OCI-LY7 (cell line): ENCODE measurements around the gene NFIX.

ENCODE experiments used
- EZH2phosphoT487 ChIP-seq: fragments of 200-600 bp; sonication (generic); IDR thresholded peaks from 2 replicates; pipeline ENCODE4 v1.6.1; 2018; ENCODE audit warnings: low read depth, borderline replicate concordance, mild to moderate bottlenecking, mixed run types, antibody characterized with exemption, low read length, moderate library complexity, mixed read lengths
- TF ChIP-seq, protein P1 (sequence below): fragments of 200-600 bp; sonication (generic); conservative IDR thresholded peaks from 2 replicates; pipeline ENCODE4 v1.5.1; 2014; ENCODE audit warnings: mild to moderate bottlenecking, antibody characterized with exemption, low read length, moderate library complexity, mixed read lengths

DNA sequence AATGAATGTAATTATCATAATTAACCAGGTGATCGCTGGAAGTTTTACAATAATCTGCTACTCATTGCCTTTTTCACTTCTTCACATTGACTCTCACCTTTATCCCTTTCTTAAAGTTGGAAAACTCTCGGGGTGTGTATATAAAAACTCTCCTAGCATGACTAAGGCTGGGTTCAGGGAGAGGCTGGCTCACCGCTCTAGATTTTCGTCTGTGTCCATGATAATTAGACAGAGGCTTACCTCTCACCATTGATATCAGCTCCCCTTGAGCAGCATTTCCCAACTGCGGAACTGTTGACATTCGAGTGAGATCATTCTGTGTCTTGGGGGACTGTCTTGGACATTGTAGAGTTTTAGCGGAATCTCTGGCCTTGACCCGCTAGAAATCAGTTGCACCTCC, 39.4 kb downstream of the NFIX start:
- TF ChIP-seq, protein P1, sequence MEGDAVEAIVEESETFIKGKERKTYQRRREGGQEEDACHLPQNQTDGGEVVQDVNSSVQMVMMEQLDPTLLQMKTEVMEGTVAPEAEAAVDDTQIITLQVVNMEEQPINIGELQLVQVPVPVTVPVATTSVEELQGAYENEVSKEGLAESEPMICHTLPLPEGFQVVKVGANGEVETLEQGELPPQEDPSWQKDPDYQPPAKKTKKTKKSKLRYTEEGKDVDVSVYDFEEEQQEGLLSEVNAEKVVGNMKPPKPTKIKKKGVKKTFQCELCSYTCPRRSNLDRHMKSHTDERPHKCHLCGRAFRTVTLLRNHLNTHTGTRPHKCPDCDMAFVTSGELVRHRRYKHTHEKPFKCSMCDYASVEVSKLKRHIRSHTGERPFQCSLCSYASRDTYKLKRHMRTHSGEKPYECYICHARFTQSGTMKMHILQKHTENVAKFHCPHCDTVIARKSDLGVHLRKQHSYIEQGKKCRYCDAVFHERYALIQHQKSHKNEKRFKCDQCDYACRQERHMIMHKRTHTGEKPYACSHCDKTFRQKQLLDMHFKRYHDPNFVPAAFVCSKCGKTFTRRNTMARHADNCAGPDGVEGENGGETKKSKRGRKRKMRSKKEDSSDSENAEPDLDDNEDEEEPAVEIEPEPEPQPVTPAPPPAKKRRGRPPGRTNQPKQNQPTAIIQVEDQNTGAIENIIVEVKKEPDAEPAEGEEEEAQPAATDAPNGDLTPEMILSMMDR, result no peak
- no peak for TF ChIP-seq EZH2phosphoT487
